GM19023 (cell line): ENCODE data around the gene FGD4.

Source experiments
- ATAC-seq: cut with Tn5 transposase; IDR thresholded peaks from one replicate; pipeline ENCODE4 v1.9.1; 2021; ENCODE audit warnings: mild to moderate bottlenecking, moderate library complexity; ENCODE audit not compliant: unreplicated experiment

The FGD4 gene

GRCh38 chr12:32402946-32403345 lies 3.6 kb downstream of the FGD4 start:
- ATAC-seq = no peak

- ATAC-seq = no peak
These were observed 8.4 kb downstream of the FGD4 start for GRCh38 chr12:32407795-32408194.

DNA sequence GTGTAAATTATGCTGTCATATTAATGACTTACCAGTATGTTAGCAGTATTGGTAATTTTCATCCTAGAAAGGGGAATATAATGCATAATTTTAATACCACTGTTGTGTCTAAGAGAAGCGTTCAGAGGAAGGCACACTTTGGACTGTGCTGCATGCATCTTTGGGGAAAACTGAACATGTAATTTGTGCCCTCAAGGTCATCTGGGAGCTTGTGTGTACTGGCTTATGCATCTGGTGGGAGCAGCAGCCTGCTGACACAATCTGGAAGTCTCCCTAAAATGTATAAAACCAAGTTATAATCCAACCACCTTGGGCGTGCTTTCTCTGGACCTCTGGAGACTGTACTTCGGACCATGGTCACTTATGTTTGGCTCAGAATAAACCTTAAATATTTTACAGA lies 14.1 kb downstream of the FGD4 start:
- no peak for ATAC-seq

- ATAC-seq = no peak
These were observed 18.9 kb downstream of the FGD4 start for GRCh38 chr12:32418221-32418620.

GRCh38 chr12:32418903-32419519 lies 19.7 kb downstream of the FGD4 start:
- no peak for ATAC-seq

GRCh38 chr12:32419520-32419960 lies 20.2 kb downstream of the FGD4 start:
- peak; percentile 74 for ATAC-seq

DNA sequence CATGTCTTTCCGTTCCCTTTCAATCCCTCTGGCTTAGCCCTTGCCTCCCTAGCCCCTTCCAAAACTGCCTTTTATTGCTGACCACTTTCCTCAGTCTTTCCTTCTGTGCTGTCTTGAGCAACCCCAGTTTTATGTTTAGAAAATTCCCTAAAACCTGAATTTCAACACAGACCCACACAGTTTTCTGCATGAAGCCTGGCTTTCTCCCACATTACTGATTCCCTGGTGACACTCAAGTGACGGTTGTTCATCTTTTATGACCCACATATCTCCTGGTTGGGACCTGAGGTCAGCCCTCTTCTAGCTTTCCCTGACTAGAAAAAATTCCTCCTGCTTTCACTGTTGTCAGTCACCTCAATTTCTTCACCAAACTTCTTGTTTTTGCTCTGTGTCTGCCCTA lies 21.0 kb downstream of the FGD4 start:
- no peak for ATAC-seq

DNA sequence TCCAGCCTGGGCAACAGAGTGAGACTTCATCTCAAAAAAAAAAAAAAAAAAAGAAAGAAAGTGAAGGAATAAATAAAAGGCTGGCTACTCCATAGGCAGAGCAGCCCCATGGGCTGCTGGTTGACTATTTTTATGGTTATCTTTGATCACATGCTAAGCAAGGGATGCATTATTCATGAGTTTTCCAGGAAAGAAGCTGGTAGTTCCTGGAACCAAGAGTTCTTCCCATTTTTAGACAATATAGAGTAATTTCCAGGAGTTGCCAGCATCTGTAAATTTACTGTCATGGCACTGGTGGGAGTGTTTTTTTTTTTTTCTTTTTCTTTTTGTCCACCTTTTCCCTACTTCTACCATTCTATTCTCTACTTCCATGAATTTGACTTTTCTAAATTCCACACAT lies 24.2 kb downstream of the FGD4 start:
- ATAC-seq = no peak

DNA sequence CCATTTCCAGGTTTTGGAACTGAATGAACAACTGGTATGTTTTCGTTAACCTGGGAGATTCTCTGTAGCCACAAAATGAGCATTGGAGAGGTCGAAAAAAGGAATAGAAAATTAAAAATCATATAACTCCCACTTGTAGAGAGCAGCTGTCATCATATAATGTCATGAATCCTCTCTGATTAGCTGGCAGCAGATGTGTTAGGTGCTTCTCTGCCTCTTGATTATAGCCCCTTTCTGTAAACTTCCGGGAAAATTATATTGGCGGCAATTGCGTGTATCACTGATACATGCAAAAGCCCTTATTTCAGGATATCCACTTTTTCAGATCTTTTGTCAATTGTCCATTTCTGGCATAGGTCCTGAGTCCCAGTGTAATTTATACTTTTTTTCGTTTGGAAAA lies 31.7 kb downstream of the FGD4 start:
- no peak for ATAC-seq

DNA sequence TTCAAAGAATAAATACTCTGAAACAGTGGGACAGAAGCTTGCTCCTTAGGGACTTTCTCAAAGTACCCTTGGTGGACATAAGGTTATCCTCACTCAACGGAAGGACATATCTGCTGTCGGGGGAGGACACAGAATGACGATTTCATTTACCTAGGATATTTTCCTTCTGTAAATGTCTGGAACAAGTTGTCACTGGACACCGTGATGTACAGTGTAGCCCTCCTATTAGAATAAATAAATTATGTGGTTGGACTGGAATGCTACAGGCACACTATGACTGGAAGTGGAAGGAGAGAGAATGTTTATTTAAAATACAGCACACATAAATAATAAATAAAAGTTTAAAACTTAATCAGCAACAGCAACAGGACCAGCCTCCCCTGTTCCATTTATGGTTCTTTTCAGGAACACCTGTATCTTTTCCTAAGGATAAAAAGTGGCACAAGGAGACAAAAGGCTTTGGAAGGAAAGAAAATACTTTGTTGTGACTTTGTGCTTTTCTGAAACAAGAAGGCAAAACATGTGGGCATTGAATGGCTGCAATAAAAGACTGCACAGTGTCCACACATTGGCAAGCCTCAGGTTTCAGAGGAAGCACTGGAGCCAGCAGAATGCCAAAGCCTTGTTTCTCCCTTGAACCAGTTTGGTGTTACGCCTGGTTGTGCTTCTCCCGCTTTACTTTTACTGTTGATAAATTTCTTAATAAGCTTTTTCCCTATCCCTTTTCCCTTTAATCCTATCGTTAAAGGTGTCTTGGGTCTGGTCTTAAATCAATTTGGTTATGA lies 36.8 kb downstream of the FGD4 start:
- no peak for ATAC-seq

GRCh38 chr12:32437095-32437515 lies 37.7 kb downstream of the FGD4 start:
- no peak for ATAC-seq

- ATAC-seq = no peak
These were observed 40.9 kb downstream of the FGD4 start for GRCh38 chr12:32440120-32440865.

- ATAC-seq = no peak
These were observed 44.1 kb downstream of the FGD4 start for GRCh38 chr12:32443491-32443890.

DNA sequence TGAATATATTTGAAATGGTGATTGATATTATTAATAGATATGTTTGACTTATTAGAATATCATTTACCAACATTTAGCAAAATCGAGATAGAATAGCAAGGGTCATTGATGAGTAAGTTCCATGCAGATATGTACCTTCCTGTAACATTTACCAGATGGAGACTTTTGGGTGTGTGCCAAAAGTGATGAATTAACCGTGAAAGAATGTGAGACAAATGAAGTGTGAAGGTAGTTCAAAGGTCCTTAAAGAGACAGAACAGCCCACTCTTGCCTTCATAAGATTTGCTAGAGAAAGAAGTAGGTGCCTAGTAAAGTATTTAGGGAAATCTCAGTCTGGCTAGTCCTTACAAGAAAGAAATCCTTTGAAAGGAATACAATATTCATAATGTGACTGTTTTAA lies 45.5 kb downstream of the FGD4 start:
- ATAC-seq = no peak

DNA sequence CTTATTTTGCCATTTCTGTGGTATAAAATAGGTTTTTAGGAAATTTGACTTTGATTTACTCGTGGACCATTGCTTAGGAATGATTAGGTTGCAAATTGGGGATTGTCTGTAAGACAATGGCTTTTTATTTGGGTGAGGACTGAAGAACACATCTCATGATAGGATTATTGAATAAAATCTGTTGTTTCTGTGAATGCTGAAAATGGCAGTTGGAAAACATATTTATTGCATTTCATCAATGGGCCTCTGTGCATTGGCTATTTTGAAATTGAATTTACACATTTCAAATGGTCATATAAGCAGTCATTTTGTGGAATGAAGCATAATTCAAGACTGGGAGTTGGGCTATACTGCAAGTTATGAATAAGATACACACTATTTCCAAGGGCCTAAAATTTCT lies 46.0 kb downstream of the FGD4 start:
- ATAC-seq = no peak

GRCh38 chr12:32446316-32447119 lies 47.2 kb downstream of the FGD4 start:
- ATAC-seq = no peak

GRCh38 chr12:32448586-32448985 lies 49.2 kb downstream of the FGD4 start:
- no peak for ATAC-seq

- ATAC-seq = no peak
These were observed 51.0 kb downstream of the FGD4 start for GRCh38 chr12:32450363-32450762.

DNA sequence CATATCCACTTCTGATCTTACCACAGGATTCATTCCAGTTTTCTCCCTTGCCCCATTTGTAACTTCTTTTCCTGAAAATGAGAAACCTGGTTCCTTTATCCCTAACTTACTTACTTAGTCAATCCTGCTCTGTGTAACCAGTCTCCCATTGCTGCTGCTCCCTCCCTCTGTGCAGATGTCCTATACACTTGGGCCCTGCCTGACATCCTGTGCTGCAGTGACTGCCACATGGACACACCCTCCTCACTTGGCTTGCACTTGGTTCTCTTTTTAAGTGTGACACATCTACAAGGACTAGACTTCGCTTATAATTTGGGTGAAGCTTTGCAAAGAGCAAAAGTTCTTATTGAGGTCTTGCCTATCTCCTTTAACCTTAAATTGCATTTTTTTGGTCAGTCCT lies 51.4 kb downstream of the FGD4 start:
- no peak for ATAC-seq

DNA sequence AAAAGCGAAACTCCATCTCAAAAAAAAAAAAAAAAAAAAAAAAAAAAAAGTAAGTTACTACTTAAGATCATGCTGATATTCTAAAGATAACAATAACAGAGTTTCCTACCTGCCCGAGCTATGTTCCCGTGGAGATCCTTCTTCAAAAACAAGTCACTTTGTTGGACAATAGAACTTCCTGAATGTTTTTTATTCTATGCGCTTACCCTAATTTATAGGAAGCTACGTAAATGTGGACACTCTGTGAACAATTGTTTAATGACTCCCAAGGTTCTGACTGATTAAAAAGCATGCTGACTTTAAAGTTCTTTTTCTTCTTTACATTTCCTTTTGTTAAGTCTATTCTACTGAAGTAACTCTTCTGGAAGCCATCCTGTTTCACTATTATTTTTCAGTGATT lies 52.5 kb downstream of the FGD4 start:
- no peak for ATAC-seq

- no peak for ATAC-seq
These were observed 54.7 kb downstream of the FGD4 start for GRCh38 chr12:32454075-32454474.
